ENCODE results near the gene DIPK1B. TPM values are rescaled to one million over a fixed set of nuclear protein-coding genes. Genes with fewer than 3 reads are reported as not detected.
A peak's percentile ranks its signal among the peaks of the same experiment; 100 is the strongest.

The DIPK1B gene
- total and polyA plus RNA-seq, 7 experiments from 2014 or later, result 0.11 to 1.6 (median 0.46) TPM; not detected in 2

DNA sequence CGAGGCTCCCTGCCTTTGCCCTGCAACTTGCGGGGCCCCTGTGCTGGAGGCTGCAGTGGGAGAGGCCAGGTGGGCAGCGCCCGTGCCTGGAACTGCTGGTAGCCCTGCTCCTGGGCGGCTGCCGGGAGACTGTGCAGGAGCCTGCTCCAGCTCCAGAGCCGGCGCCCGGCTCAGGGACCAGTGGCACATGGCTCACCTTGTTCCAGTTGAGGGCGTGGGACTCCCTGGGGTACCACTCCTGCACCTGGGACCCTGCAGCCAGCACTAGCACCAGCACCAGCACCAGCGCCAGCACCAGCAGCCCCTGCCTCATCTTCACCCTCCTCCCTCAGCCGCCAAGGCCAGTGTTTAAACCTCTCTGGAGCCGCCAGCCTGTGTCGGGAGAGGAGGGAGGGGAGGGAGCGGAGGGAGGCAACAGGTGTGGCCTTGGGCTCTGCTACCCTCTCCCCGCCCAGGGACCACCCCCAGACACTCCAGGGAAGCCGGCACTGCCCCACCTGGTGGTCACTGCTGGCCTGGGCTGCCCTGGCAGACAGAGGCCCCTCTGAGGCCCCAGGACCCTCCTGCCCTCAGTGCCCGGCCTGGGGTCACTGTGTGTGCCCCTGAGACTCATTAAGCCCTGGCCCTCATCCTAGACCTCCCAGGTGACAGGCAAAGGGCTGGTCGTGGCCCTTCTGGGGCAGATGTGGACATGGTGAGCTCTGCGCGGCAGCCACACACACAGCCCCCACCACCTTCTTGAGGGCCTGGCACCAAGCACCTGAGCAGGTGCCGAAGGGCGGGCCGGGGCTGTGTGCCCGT lies 30.4 kb downstream of the DIPK1B start, which contains the start of gene LCN10:
LCN10 (minus strand) TSS at position 350 of the 801 bp plus-strand sequence; CDS start at position 313, 37 bp downstream.
- CTCF ChIA-PET, result interaction anchor here (1.5 kb wide), 1 partner anchor 14 kb away, joined by 8 read pairs; no protein-coding TSS in a partner anchor
- H3K4me3 Mint-ChIP-seq, result peak within 1 kb of the TSS in 8 of 10 donors; percentile 38 to 80 (median 67)
- H3K27ac ChIP-seq (ENCODE audit: low read depth, low read length), result peak within 1 kb of the TSS; percentile 10

DNA sequence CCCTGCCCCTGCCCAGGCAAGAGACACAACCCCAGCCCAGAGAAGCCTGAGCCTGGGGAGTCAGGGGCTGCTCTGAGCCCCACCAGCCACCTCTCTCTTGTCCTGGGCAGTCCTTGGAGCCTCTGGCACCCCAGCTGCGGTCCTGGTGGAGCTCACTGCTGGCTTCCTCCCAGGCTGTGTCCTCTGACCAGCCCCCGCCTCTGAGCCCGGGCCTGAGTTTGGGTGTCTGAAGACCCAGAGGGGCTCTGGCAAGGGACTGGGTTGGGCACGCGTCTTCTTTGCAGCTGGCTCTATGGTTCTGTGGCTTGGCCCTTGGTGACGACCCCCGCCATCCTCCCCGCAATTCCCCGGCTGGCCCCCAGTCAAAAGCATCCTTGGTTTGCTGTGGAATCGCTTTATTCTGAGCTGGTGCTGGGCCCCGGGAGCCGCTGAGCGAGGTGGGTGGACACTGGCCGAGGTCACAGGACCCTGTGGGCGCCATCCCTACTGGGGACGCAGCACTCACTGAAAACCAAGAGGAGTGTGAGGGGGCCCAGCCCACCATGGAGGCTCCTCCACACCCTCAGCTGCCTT lies 31.4 kb downstream of the DIPK1B start:
- peaks cover 0 to 12% (median 4%) of the 10 kb centered on the region in 5 donors for H3K27me3 Mint-ChIP-seq
- no peak for ATAC-seq
- Histone ChIP-seq H3K27ac (ENCODE audit: low read depth, low read length) (no peak overlapping the region), H3K9me3 (ENCODE audit: control insufficient read depth in 2 of 3, low read length in 3 of 3) (no peaks in the 10 kb centered on the region), H3K36me3 (ENCODE audit: control insufficient read depth in 2 of 3, insufficient read depth in 3 of 3, low read length in 3 of 3) (no peaks in the 10 kb centered on the region), H3K4me1 (ENCODE audit: control insufficient read depth in 2 of 2, insufficient read depth in 2 of 2, low read length in 2 of 2) (no peaks in the 10 kb centered on the region), H3K27me3 (ENCODE audit: control insufficient read depth in 2 of 2, insufficient read depth in 2 of 2, low read length in 2 of 2) (no peaks in the 10 kb centered on the region), H3K4me3 (ENCODE audit: low read length) (no peak overlapping the region)
- CTCF ChIA-PET, result no interaction called here
- no peaks in the 10 kb centered on the region for H3K9me3 Mint-ChIP-seq
- H3K27ac Mint-ChIP-seq, result no peak overlapping the region
- POLR2A ChIA-PET, result no interaction called here
- H3K4me1 Mint-ChIP-seq, result peaks cover 0 to 4% (median 0%) of the 10 kb centered on the region in 7 donors
- peak overlapping the region in 2 of 10 donors; percentile 14 to 19 for H3K4me3 Mint-ChIP-seq
- intact Hi-C loops (cut with micrococcal nuclease), result no loop called here
- H3K36me3 Mint-ChIP-seq, result no peaks in the 10 kb centered on the region
- no peak for DNase-seq

More for the DNA sequence above, 30.4 kb downstream of the DIPK1B start, which contains the start of gene LCN10:
- peaks cover 0 to 7% (median 0%) of the 10 kb centered on the region in 5 donors for H3K27me3 Mint-ChIP-seq
- ATAC-seq, result no peak
- intact Hi-C loops (cut with micrococcal nuclease), result no loop called here
- peak within 1 kb of the TSS in 1 of 9 donors; percentile 32 for H3K27ac Mint-ChIP-seq
- Histone ChIP-seq H3K4me1 (ENCODE audit: control insufficient read depth in 2 of 2, insufficient read depth in 2 of 2, low read length in 2 of 2) (no peaks in the 10 kb centered on the region), H3K27me3 (ENCODE audit: control insufficient read depth in 2 of 2, insufficient read depth in 2 of 2, low read length in 2 of 2) (no peaks in the 10 kb centered on the region), H3K36me3 (ENCODE audit: control insufficient read depth in 2 of 3, insufficient read depth in 3 of 3, low read length in 3 of 3) (no peaks in the 10 kb centered on the region), H3K9me3 (ENCODE audit: control insufficient read depth in 2 of 3, low read length in 3 of 3) (no peaks in the 10 kb centered on the region), H3K4me3 (ENCODE audit: low read length) (peak within 1 kb of the TSS; percentile 50)
- no peak for DNase-seq
- H3K36me3 Mint-ChIP-seq, result no peaks in the 10 kb centered on the region
- no peaks in the 10 kb centered on the region for H3K9me3 Mint-ChIP-seq
- POLR2A ChIA-PET, result interaction anchor here (1.9 kb wide), 1 partner anchor 15 kb away, joined by 14 read pairs; no protein-coding TSS in a partner anchor
- peaks cover 0 to 4% (median 0%) of the 10 kb centered on the region in 7 donors for H3K4me1 Mint-ChIP-seq

DNA sequence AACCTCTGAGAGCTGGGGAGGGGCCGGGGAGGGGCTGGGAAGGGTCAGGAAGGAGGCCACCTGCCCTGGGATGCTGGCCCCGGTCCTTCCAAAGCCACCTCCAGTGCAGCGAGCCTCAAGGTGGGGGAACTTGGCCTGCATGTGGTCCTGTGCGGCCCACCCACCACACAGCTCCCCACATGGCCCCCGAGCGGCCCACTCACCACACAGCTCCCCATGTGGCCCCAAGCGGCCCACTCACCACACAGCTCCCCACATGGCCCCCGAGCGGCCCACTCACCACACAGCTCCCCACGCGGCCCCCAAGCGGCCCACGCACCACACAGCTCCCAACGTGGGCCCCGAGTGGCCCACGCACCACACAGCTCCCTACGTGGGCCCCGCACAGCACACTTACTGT lies 32.4 kb downstream of the DIPK1B start:
- no peak overlapping the region for H3K4me3 Mint-ChIP-seq
- intact Hi-C loops (cut with micrococcal nuclease), result no loop called here
- CTCF ChIA-PET, result no interaction called here
- no peak overlapping the region for H3K27ac ChIP-seq (ENCODE audit: low read depth, low read length)
- POLR2A ChIA-PET, result no interaction called here
- no peaks in the 10 kb centered on the region for H3K27me3 ChIP-seq (ENCODE audit: control insufficient read depth in 2 of 2, insufficient read depth in 2 of 2, low read length in 2 of 2)
- no peaks in the 10 kb centered on the region for H3K36me3 ChIP-seq (ENCODE audit: control insufficient read depth in 2 of 3, insufficient read depth in 3 of 3, low read length in 3 of 3)
- H3K36me3 Mint-ChIP-seq, result no peaks in the 10 kb centered on the region
- DNase-seq, result no peak
- peaks cover 0 to 12% (median 3%) of the 10 kb centered on the region in 5 donors for H3K27me3 Mint-ChIP-seq
- H3K4me1 ChIP-seq (ENCODE audit: control insufficient read depth in 2 of 2, insufficient read depth in 2 of 2, low read length in 2 of 2), result no peaks in the 10 kb centered on the region
- ATAC-seq, result no peak
- no peaks in the 10 kb centered on the region for H3K9me3 ChIP-seq (ENCODE audit: control insufficient read depth in 2 of 3, low read length in 3 of 3)
- peaks cover 0 to 4% (median 0%) of the 10 kb centered on the region in 7 donors for H3K4me1 Mint-ChIP-seq
- H3K27ac Mint-ChIP-seq, result no peak overlapping the region
- H3K9me3 Mint-ChIP-seq, result no peaks in the 10 kb centered on the region
- no peak overlapping the region for H3K4me3 ChIP-seq (ENCODE audit: low read length)

DNA sequence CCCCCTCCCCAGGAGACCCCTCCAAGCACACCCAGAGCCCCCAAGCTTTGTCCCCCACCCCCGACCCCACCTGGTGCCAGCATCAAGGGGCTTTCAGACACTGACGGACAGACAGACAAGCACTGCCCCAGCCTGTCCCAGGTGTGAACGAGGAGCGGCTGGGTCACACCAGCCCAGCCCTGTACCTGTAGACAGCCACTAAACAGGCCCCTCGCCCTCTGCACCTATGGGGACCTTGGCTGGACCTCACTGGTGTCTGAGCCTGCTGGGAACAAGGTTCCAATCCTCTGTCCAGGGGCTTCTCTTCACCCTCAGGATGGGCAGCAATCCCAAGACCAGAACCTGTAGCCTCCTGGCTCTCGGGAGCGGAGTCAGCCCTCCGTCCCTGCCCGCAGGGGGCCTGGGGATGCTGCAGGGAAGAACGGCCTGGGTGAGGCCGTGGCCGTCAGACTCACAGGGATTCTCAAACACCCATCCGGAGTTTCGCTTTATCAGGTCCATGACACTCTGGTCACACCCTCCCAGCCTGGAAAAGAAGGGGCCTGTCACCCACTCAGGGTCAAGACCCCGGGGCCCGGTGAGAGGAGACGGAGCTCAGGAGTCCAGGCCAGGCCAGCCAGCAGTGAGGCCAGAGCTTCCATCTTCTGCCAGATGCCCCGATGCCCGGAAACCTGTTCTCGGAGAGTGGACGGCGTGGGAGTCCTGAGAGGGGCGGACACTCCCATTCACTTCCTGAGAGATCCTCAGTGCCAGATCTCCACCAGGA lies 33.2 kb downstream of the DIPK1B start:
- H3K27me3 ChIP-seq (ENCODE audit: control insufficient read depth in 2 of 2, insufficient read depth in 2 of 2, low read length in 2 of 2), result no peaks in the 10 kb centered on the region
- no peaks in the 10 kb centered on the region for H3K36me3 ChIP-seq (ENCODE audit: control insufficient read depth in 2 of 3, insufficient read depth in 3 of 3, low read length in 3 of 3)
- no peaks in the 10 kb centered on the region for H3K36me3 Mint-ChIP-seq
- ATAC-seq, result no peak
- peaks cover 0 to 4% (median under 1%) of the 10 kb centered on the region in 7 donors for H3K4me1 Mint-ChIP-seq
- H3K4me3 ChIP-seq (ENCODE audit: low read length), result no peak overlapping the region
- no peak overlapping the region for H3K4me3 Mint-ChIP-seq
- CTCF ChIA-PET, result no interaction called here
- POLR2A ChIA-PET, result interaction anchor here (0.6 to 0.7 kb wide), 2 partner anchors 13 to 196 kb away, joined by 3 read pairs; no protein-coding TSS in a partner anchor
- H3K27ac ChIP-seq (ENCODE audit: low read depth, low read length), result no peak overlapping the region
- no peaks in the 10 kb centered on the region for H3K4me1 ChIP-seq (ENCODE audit: control insufficient read depth in 2 of 2, insufficient read depth in 2 of 2, low read length in 2 of 2)
- H3K27me3 Mint-ChIP-seq, result peaks cover 0 to 13% (median 3%) of the 10 kb centered on the region in 5 donors
- peaks cover 0 to 6% (median 0%) of the 10 kb centered on the region in 11 donors for H3K9me3 Mint-ChIP-seq
- no peaks in the 10 kb centered on the region for H3K9me3 ChIP-seq (ENCODE audit: control insufficient read depth in 2 of 3, low read length in 3 of 3)
- DNase-seq, result no peak
- intact Hi-C loops (cut with micrococcal nuclease), result no loop called here
- no peak overlapping the region for H3K27ac Mint-ChIP-seq

DNA sequence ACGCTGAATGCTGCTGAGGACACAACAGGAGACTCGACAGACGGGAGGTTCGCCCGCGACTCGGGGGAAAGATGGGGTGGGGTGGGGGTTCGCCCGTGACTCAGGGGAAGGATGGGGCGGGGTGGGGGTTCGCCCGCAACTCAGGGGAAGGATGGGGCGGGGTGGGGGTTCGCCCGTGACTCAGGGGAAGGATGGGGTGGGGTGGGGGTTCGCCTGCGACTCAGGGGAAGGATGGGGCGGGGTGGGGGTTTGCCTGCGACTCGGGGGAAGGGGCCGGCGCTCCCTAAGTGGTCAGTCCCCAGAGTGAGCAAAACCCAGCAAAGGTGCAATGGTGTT lies 33.8 kb downstream of the DIPK1B start:
- no peaks in the 10 kb centered on the region for H3K36me3 Mint-ChIP-seq
- no peak overlapping the region for H3K4me3 ChIP-seq (ENCODE audit: low read length)
- POLR2A ChIA-PET, result interaction anchor here (0.6 to 0.7 kb wide), 2 partner anchors 12 to 197 kb away, joined by 3 read pairs; no protein-coding TSS in a partner anchor

DNA sequence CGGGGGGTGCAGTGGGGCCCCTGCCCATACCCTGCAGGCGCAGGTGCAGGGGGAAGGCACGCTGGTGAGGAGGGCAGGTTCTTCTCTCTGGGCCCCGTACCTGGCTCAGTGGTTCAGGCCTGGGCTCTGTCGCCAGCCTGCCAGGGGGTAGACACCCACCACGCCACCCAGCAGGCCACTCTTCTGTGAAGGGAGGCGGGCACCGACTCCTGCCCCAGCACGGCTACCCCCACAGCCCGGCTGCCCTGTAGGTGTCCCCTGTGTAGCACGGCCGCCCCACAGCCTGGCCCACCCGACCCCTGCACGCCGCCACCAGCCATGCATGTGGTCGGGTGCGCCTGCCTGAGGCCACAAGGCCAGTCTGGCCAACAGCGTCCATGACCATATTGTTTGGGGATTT lies 34.2 kb downstream of the DIPK1B start:
- H3K4me1 Mint-ChIP-seq, result peaks cover 0 to 5% (median 0%) of the 10 kb centered on the region in 7 donors
- Histone ChIP-seq H3K36me3 (ENCODE audit: control insufficient read depth in 2 of 3, insufficient read depth in 3 of 3, low read length in 3 of 3) (no peaks in the 10 kb centered on the region), H3K4me1 (ENCODE audit: control insufficient read depth in 2 of 2, insufficient read depth in 2 of 2, low read length in 2 of 2) (no peaks in the 10 kb centered on the region), H3K4me3 (ENCODE audit: low read length) (no peak overlapping the region), H3K27ac (ENCODE audit: low read depth, low read length) (no peak overlapping the region), H3K9me3 (ENCODE audit: control insufficient read depth in 2 of 3, low read length in 3 of 3) (no peaks in the 10 kb centered on the region), H3K27me3 (ENCODE audit: control insufficient read depth in 2 of 2, insufficient read depth in 2 of 2, low read length in 2 of 2) (no peaks in the 10 kb centered on the region)
- peaks cover 0 to 13% (median 5%) of the 10 kb centered on the region in 11 donors for H3K9me3 Mint-ChIP-seq
- intact Hi-C loops (cut with micrococcal nuclease), result no loop called here
- POLR2A ChIA-PET, result no interaction called here
- H3K4me3 Mint-ChIP-seq, result no peak overlapping the region
- no peak overlapping the region for H3K27ac Mint-ChIP-seq
- peaks cover 0 to 1% (median 0%) of the 10 kb centered on the region in 5 donors for H3K36me3 Mint-ChIP-seq
- H3K27me3 Mint-ChIP-seq, result peaks cover 0 to 18% (median 5%) of the 10 kb centered on the region in 5 donors
- ATAC-seq (no peak), DNase-seq (no peak)
- CTCF ChIA-PET, result no interaction called here

More for the DNA sequence above, 33.8 kb downstream of the DIPK1B start:
- peaks cover 0 to 5% (median 3%) of the 10 kb centered on the region in 7 donors for H3K4me1 Mint-ChIP-seq
- CTCF ChIA-PET, result no interaction called here
- intact Hi-C loops (cut with micrococcal nuclease), result no loop called here
- no peak overlapping the region for H3K27ac ChIP-seq (ENCODE audit: low read depth, low read length)
- no peaks in the 10 kb centered on the region for H3K27me3 ChIP-seq (ENCODE audit: control insufficient read depth in 2 of 2, insufficient read depth in 2 of 2, low read length in 2 of 2)
- peaks cover 0 to 8% (median 2%) of the 10 kb centered on the region in 11 donors for H3K9me3 Mint-ChIP-seq
- no peaks in the 10 kb centered on the region for H3K4me1 ChIP-seq (ENCODE audit: control insufficient read depth in 2 of 2, insufficient read depth in 2 of 2, low read length in 2 of 2)
- H3K27me3 Mint-ChIP-seq, result peaks cover 0 to 18% (median 5%) of the 10 kb centered on the region in 5 donors
- ATAC-seq (no peak), DNase-seq (no peak)
- no peak overlapping the region for H3K27ac Mint-ChIP-seq
- H3K9me3 ChIP-seq (ENCODE audit: control insufficient read depth in 2 of 3, low read length in 3 of 3), result no peaks in the 10 kb centered on the region
- H3K36me3 ChIP-seq (ENCODE audit: control insufficient read depth in 2 of 3, insufficient read depth in 3 of 3, low read length in 3 of 3), result no peaks in the 10 kb centered on the region
- H3K4me3 Mint-ChIP-seq, result no peak overlapping the region
